Endothelial cell of umbilical vein (primary cell): Measurements from ENCODE around the gene TBPL1.

Experiments
- CTCF ChIP-seq, 2 donors: IDR thresholded peaks; 1 replicate in 1 of 2; 2 replicates in 1 of 2; pipeline ENCODE4 v1.5.1; 2011; ENCODE audit warnings: low read length in 2 of 2, mild to moderate bottlenecking in 2 of 2, moderate library complexity in 2 of 2, control low read depth in 1 of 2, inconsistent platforms in 1 of 2, low read depth in 1 of 2; ENCODE audit not compliant: insufficient read depth in 1 of 2; ENCODE audit errors: extremely low read depth in 1 of 2
- EZH2 ChIP-seq: IDR thresholded peaks from 2 replicates; pipeline ENCODE4 v1.6.1; 2012; ENCODE audit warnings: borderline replicate concordance, low read depth, mild to moderate bottlenecking, moderate library complexity, low read length, inconsistent platforms; ENCODE audit not compliant: severe bottlenecking
- GATA2 ChIP-seq: IDR thresholded peaks from 2 replicates; pipeline ENCODE4 v1.7.0; 2011; ENCODE audit warnings: low read depth, mild to moderate bottlenecking, moderate library complexity, mixed read lengths, low read length; ENCODE audit not compliant: insufficient read length, insufficient read depth
- JUN ChIP-seq: IDR thresholded peaks from 2 replicates; pipeline ENCODE4 v1.6.1; 2011; ENCODE audit warnings: borderline replicate concordance, low read depth; ENCODE audit not compliant: insufficient read length, insufficient read depth
- MAX ChIP-seq: IDR thresholded peaks from 2 replicates; pipeline ENCODE4 v1.6.1; 2011; ENCODE audit not compliant: insufficient read depth, insufficient read length
- POLR2A ChIP-seq: IDR thresholded peaks from 2 replicates; pipeline ENCODE4 v1.6.1; 2012; ENCODE audit warnings: low read depth, mild to moderate bottlenecking, control low read depth, low read length
- POLR2AphosphoS5 ChIP-seq: IDR thresholded peaks from 2 replicates; pipeline ENCODE4 v1.6.1; 2012; ENCODE audit warnings: low read depth, mild to moderate bottlenecking, control low read depth, low read length, moderate library complexity; ENCODE audit not compliant: insufficient read depth

DNA sequence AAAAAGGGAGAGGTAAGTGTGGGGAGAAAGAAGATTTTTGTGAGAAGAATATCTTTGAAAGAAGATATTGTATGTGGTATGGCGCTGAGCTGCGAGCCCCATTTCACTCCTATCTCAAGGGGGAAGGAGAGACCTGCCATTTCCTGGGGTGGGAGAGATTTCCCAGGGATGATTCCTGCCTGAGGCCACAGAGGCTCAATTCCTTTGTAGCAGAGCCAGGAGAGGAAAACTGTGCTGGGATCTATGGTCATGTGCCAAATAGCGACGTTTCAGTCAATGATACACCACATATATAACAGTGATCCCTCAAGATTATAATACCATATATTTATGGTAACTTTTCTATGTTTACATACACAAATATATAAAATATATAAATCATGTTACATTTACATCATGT lies 35.2 kb upstream of the TBPL1 start:
- TF ChIP-seq CTCF (IDR thresholded peaks at IDR 0.05; ENCODE audit: extremely low read depth in 1 of 2, insufficient read depth in 1 of 2, low read depth in 1 of 2, low read length in 2 of 2) (no peak), POLR2AphosphoS5 (no peak), EZH2 (no peak), POLR2A (no peak), GATA2 (no peak), MAX (no peak), JUN (no peak)
